Heart left ventricle (tissue), 16 donors: Measurements from ENCODE around the gene ASAP3. TPM values are rescaled to one million over a fixed set of nuclear protein-coding genes. Genes with fewer than 3 reads are reported as not detected.

ENCODE experiments used
- ATAC-seq, 4 donors: fragments of 200-7000 bp; cut with Tn5 transposase; one replicate each; pipeline ENCODE4 v1.9.1; 2020 to 2022; ENCODE audit warnings: moderate library complexity in 4 of 4, mild to moderate bottlenecking in 3 of 4, moderate number of reproducible peaks in 1 of 4
- DNase-seq, 5 donors: peaks; one replicate each; pipeline ENCODE4 v3.0.0-alpha.2; 2020
- H3K27ac ChIP-seq, 12 donors: fragments of 200-600 bp; sonication (generic) in 4 of 12; one replicate each; pipeline versions ENCODE4 v1.5.0 to v1.8.0; 2016 to 2022; ENCODE audit warnings: mild to moderate bottlenecking in 2 of 12
- H3K27me3 ChIP-seq, 9 donors: fragments of 200-600 bp; sonication (generic) in 2 of 9; one replicate each; pipeline versions ENCODE4 v1.5.1 to v1.8.0; 2016 to 2022; ENCODE audit warnings: mild to moderate bottlenecking in 3 of 9
- H3K36me3 ChIP-seq, 9 donors: fragments of 200-600 bp; sonication (generic) in 2 of 9; one replicate each; pipeline versions ENCODE4 v1.5.0 to v1.8.0; 2018 to 2022; ENCODE audit warnings: mild to moderate bottlenecking in 2 of 9
- H3K4me1 ChIP-seq, 12 donors: fragments of 200-600 bp; sonication (generic) in 4 of 12; one replicate each; pipeline versions ENCODE4 v1.5.0 to v1.8.0; 2016 to 2022; ENCODE audit warnings: mild to moderate bottlenecking in 3 of 12
- H3K4me3 ChIP-seq, 12 donors: fragments of 200-600 bp; sonication (generic) in 4 of 12; one replicate each; pipeline versions ENCODE4 v1.5.0 to v1.8.0; 2017 to 2022; ENCODE audit warnings: mild to moderate bottlenecking in 9 of 12, moderate library complexity in 4 of 12
- H3K9me3 ChIP-seq, 12 donors: fragments of 200-600 bp; sonication (generic) in 4 of 12; one replicate each; pipeline versions ENCODE4 v1.5.0 to v1.8.0; 2016 to 2022; ENCODE audit warnings: mild to moderate bottlenecking in 1 of 12
- CTCF ChIP-seq, 12 donors: fragments of 200-600 bp; sonication (generic) in 4 of 12; IDR thresholded peaks; one replicate each; pipeline versions ENCODE4 v1.5.0 to v1.8.0; 2018 to 2022; ENCODE audit warnings: antibody characterized with exemption in 12 of 12, mild to moderate bottlenecking in 5 of 12
- POLR2A ChIP-seq, 2 donors: fragments of 450-650 bp; IDR thresholded peaks; one replicate each; pipeline ENCODE4 v1.6.1; 2017; ENCODE audit warnings: antibody characterized with exemption in 2 of 2, mild to moderate bottlenecking in 2 of 2, moderate library complexity in 2 of 2
- WGBS, 4 donors: extraction: QIAGEN DNeasy Blood & Tissue Kit in 2 of 4; methylation state at CpG; one replicate each; pipeline versions ENCODE4 v1.1.5 to v1.1.7; 2013 to 2018; 5-methylcytosine and 5-hydroxymethylcytosine counted together
- intact Hi-C, 10 donors: fragments of 100-400 bp; cut with DNase I; formaldehyde crosslinking; loops; one replicate each; pipeline versions ENCODE4 v1.11.1 to v1.14.2; 2022
- polyA plus RNA-seq, 2 donors: library from polyadenylated mRNA; stranded (reverse); fragments of 200-250 nt; gene quantifications; one replicate each; pipeline ENCODE4 v1.2.3, GENCODE V29; 2013
- total RNA-seq, 9 donors: library from RNA; depleted of rRNA in 2 of 9; stranded (reverse); fragments of >200 nt in 2 of 9; fragmentation: NEBNext Ultra II Directional in 3 of 9; extraction: Animal tissue kit (Norgen Biotek cat#: 25700) in 3 of 9; gene quantifications; one replicate each; pipeline versions ENCODE4 v1.1.0 to v1.2.4, GENCODE V29; 2016 to 2023
- donor health status: ischemic (EF 13 %, LVEDD 7.1; RV severe dilation, severe dysfunction).
- donor health status: healthy with polysubstance abuse.
- donor health status: DM: no; HTN: yes; CAD: no.
- donor health status: DM: no; HTN: no; CAD: no.
- donor health status: ischemic (EF 25% LVEDD 6.9; RV normal size, moderate dysfunction).
- donor health status: ischemic (EF 25% LVEDD 5.7; RV mildly dilated, moderate dysfunction).
- donor health status: healthy.
- donor health status: DM: yes; HTN: yes; CAD: no.
- donor health status: ischemic (EF 35%, LVEDD 5.7; RV mildly dilated, moderate dysfunction).
- donor health status: nonischemic (EF 11% LVEDD 7.7; RV severe dilation, severe dysfunction).
- donor health status: DM: yes; HTN: yes; CAD: no.
- donor health status: PGD.
- donor health status: ischemic (EF 29% LVEDD 5.4; RV normal size, mild dysfunction).
- donor health status: nonischemic (EF 23%, LVEDD 6.1; RV moderate dilation, normal function).

ASAP3 gene
- total and polyA plus RNA-seq, 11 donors: 22.4 to 86.1 (median 35.8) TPM

GRCh38 chr1:23522244-23522982 is 38.4 kb upstream of the ASAP3 start:
- TF ChIP-seq POLR2A (IDR thresholded peaks at IDR 0.05): no peak
- no peak for TF ChIP-seq CTCF (IDR thresholded peaks at IDR 0.05)
- Histone ChIP-seq H3K4me1 (peaks cover 0 to 47% (median 0%) of the 10 kb centered on the region in 12 donors), H3K27ac (peak overlapping the region in 1 of 12 donors; percentile 20), H3K4me3 (no peak overlapping the region), H3K27me3 (no peaks in the 10 kb centered on the region), H3K9me3 (no peaks in the 10 kb centered on the region), H3K36me3 (peaks cover 0 to 6% (median 0%) of the 10 kb centered on the region in 9 donors)
- intact Hi-C loops: no loop called here
- WGBS, 4 donors: 89 to 91% (median 90%) methylated on average over 7 of the region's 7 CpGs
- ATAC-seq (no peak), DNase-seq (no peak)

- Histone ChIP-seq H3K27me3 (no peaks in the 10 kb centered on the region), H3K27ac (no peak overlapping the region), H3K4me3 (no peak overlapping the region), H3K4me1 (peaks cover 0 to 40% (median 0%) of the 10 kb centered on the region in 12 donors), H3K36me3 (peaks cover 0 to 6% (median 0%) of the 10 kb centered on the region in 9 donors), H3K9me3 (no peaks in the 10 kb centered on the region)
- 95 to 97% (median 96%) methylated on average over 13 to 16 of the region's 16 CpGs for WGBS, 4 donors
- intact Hi-C loops: no loop called here
- ATAC-seq (no peak), DNase-seq (peak in 1 of 5 donors; percentile 18)
- TF ChIP-seq POLR2A (IDR thresholded peaks at IDR 0.05) (no peak), CTCF (IDR thresholded peaks at IDR 0.05) (no peak)
These were observed 37.6 kb upstream of the ASAP3 start for GRCh38 chr1:23521588-23521987.

- TF ChIP-seq POLR2A (IDR thresholded peaks at IDR 0.05): no peak
- no peak for TF ChIP-seq CTCF (IDR thresholded peaks at IDR 0.05)
- WGBS, 4 donors: 94 to 96% (median 96%) methylated on average over 9 of the region's 9 CpGs
- ATAC-seq (no peak), DNase-seq (no peak)
- Histone ChIP-seq H3K4me3 (no peak overlapping the region), H3K4me1 (peaks cover 0 to under 1% (median 0%) of the 10 kb centered on the region in 12 donors), H3K27me3 (no peaks in the 10 kb centered on the region), H3K9me3 (no peaks in the 10 kb centered on the region), H3K27ac (no peak overlapping the region), H3K36me3 (peaks cover 0 to 6% (median 0%) of the 10 kb centered on the region in 9 donors)
- intact Hi-C loops: no loop called here
These were observed 33.6 kb upstream of the ASAP3 start for GRCh38 chr1:23517581-23517980.

GRCh38 chr1:23515905-23516304 is 31.9 kb upstream of the ASAP3 start:
- intact Hi-C loops: no loop called here
- ATAC-seq (no peak), DNase-seq (no peak)
- H3K27ac ChIP-seq: no peak overlapping the region
- no peaks in the 10 kb centered on the region for H3K27me3 ChIP-seq
- 95 to 99% (median 98%) methylated on average over 4 of the region's 4 CpGs for WGBS, 4 donors
- no peaks in the 10 kb centered on the region for H3K9me3 ChIP-seq
- TF ChIP-seq POLR2A (IDR thresholded peaks at IDR 0.05): no peak
- TF ChIP-seq CTCF (IDR thresholded peaks at IDR 0.05): no peak
- H3K4me3 ChIP-seq: no peak overlapping the region
- no peaks in the 10 kb centered on the region for H3K4me1 ChIP-seq
- H3K36me3 ChIP-seq: peaks cover 0 to 6% (median 0%) of the 10 kb centered on the region in 9 donors
